Bronchial epithelial cell (primary cell): ENCODE measurements around the gene TLR6. TPM values are rescaled to one million over a fixed set of nuclear protein-coding genes. Genes with fewer than 3 reads are reported as not detected.

Experiments used
- DNase-seq: peaks from one replicate; pipeline ENCODE4 v3.0.0-alpha.2; 2010; ENCODE audit warnings: low read depth
- FAIRE-seq: peaks from 2 replicates; lab custom pipeline; 2011; peaks lifted over from hg19 to GRCh38; lab: Jason Lieb, UNC
- H3K27me3 ChIP-seq: 2 replicates; pipeline ENCODE4 v1.5.1; 2011; ENCODE audit warnings: low read length; ENCODE audit not compliant: control insufficient read depth, insufficient read depth
- H3K36me3 ChIP-seq: 2 replicates; pipeline ENCODE4 v1.5.1; 2011; ENCODE audit warnings: low read length; ENCODE audit not compliant: control insufficient read depth, insufficient read depth
- H3K4me3 ChIP-seq: 2 replicates; pipeline ENCODE4 v1.5.1; 2011; ENCODE audit warnings: mild to moderate bottlenecking, low read depth, low read length, control low read depth
- CTCF ChIP-seq: IDR thresholded peaks from 2 replicates; pipeline ENCODE4 v1.5.1; 2011; ENCODE audit warnings: mild to moderate bottlenecking, moderate library complexity, low read length, control low read depth, inconsistent platforms; ENCODE audit not compliant: insufficient read depth, severe bottlenecking
- total RNA-seq: library from RNA; depleted of rRNA; stranded (reverse); fragments of >200 nt; gene quantifications from 2 replicates; pipeline ENCODE4 v1.2.1, GENCODE V29; 2014

Gene TLR6
- total RNA-seq, 1 donor from 2014 or later = 0.26 TPM

- TF ChIP-seq CTCF = no peak
- no peak for DNase-seq
- Histone ChIP-seq H3K27me3 (no peaks in the 10 kb centered on the region), H3K4me3 (no peak overlapping the region), H3K36me3 (no peaks in the 10 kb centered on the region)
- no peak for FAIRE-seq
Observed at GRCh38 chr4:38805530-38806145, 51.0 kb downstream of the TLR6 start.

- Histone ChIP-seq H3K27me3 (no peaks in the 10 kb centered on the region), H3K36me3 (no peaks in the 10 kb centered on the region), H3K4me3 (no peak within 1 kb of the TSS)
- DNase-seq (peak; percentile 68), FAIRE-seq (no peak)
- TF ChIP-seq CTCF = peak; percentile 31
Observed at GRCh38 chr4:38804654-38805295, 51.8 kb downstream of the TLR6 start, which contains the start of gene TLR1. TLR1 (minus strand) TSS chr4:38804791; CDS start chr4:38798831, 5,960 bp downstream.

- DNase-seq (no peak), FAIRE-seq (no peak)
- TF ChIP-seq CTCF = no peak
- Histone ChIP-seq H3K4me3 (no peak overlapping the region), H3K36me3 (no peaks in the 10 kb centered on the region), H3K27me3 (no peaks in the 10 kb centered on the region)
Observed at GRCh38 chr4:38803833-38804653, 52.6 kb downstream of the TLR6 start.

- no peak for TF ChIP-seq CTCF
- FAIRE-seq = no peak
- H3K36me3 ChIP-seq = no peaks in the 10 kb centered on the region
- no peaks in the 10 kb centered on the region for H3K27me3 ChIP-seq
- no peak overlapping the region for H3K4me3 ChIP-seq
- DNase-seq = no peak
Observed at GRCh38 chr4:38802561-38803355, 53.9 kb downstream of the TLR6 start.

GRCh38 chr4:38800961-38801450 is 55.6 kb downstream of the TLR6 start:
- H3K4me3 ChIP-seq = no peak overlapping the region
- FAIRE-seq = no peak
- no peak for TF ChIP-seq CTCF
- H3K27me3 ChIP-seq = no peaks in the 10 kb centered on the region
- no peaks in the 10 kb centered on the region for H3K36me3 ChIP-seq
- DNase-seq = peak; percentile 51
